Epithelial cell of prostate (primary cell): ENCODE data around the gene SYT1.

Experiments used
- DNase-seq: peaks from one replicate; pipeline ENCODE4 v3.0.0-alpha.2; 2011; ENCODE audit warnings: low read depth, low spot score
- H3K27ac ChIP-seq: fragments of 450-650 bp; 2 replicates; pipeline ENCODE4 v1.5.1; 2017; ENCODE audit warnings: mild to moderate bottlenecking

SYT1 gene

DNA sequence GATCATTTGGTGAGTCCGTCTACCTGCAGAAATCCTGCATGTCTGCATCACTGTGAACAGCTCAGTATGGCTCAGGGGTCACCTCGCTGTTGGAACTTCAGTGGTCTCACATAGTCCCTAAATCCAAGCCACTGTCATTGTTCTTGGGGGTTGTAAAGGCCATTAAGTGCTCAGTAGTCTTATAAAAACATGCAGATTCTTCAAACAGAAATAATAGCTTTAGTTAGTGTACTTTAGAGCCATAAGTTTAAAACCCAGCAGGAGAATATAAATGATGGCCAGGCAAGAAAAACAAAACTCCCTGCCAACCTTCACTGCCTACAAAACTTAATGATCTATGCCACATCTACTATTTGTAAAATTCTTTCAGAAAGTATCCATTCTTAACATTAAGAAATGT is 396.3 kb downstream of the SYT1 start:
- no peak for DNase-seq
- no peak overlapping the region for H3K27ac ChIP-seq

DNA sequence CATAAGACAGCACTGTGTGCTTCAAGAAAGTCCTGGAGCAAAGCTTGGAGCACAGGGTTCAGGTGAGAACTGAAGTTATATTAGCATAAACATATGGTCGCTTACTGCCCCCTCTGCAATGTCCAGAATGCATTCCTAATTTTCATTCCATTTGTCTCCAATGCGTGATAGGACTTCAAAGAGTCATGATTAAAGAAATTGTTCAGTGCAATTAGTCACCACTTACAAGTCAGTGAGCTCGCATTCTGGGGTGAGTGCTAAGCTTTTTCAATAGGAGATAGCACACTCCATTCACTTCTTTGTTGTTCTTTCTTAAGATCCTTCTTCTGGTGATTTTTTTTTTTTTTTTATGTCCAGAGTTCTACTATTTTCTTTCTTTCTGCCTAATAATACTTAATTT is 398.4 kb downstream of the SYT1 start:
- DNase-seq = no peak
- no peak overlapping the region for H3K27ac ChIP-seq

DNA sequence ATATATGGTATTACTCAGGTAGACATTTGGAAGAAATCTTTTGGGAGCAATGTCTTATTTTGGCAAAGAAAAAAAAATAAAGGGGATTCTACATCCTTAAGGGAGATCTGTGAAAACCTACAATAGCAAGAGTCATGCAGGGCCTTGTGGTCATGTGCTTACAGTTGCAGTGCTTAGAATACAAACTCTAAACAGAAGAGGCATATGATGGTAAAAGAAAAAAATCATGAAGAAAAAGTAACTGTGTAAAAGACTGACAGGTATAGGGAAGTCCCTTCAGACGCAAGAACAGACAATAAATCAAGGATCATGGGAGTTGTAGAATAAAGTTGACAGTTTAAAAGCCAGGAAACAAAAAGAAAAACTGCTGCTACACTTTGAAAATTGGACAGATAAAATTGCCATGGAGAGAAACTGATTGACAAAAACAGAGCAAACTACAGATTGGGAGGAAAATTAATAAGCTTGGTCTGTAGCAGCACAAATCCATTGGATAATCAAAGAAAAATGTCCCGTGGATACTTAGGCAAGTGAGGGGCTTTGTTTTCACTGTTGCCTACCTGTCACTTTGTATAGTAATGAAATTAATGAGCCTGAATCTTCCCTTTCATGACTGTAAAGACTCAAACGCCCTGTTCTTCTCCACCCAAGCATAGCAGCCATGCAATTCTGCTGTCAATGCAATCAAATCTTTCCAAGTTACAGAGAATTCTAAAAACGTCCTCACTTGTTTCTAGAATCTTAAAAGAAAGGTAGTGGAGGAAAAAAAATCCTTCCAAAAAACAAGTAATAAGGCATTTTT is 402.0 kb downstream of the SYT1 start:
- DNase-seq = no peak
- H3K27ac ChIP-seq = no peak overlapping the region

DNA sequence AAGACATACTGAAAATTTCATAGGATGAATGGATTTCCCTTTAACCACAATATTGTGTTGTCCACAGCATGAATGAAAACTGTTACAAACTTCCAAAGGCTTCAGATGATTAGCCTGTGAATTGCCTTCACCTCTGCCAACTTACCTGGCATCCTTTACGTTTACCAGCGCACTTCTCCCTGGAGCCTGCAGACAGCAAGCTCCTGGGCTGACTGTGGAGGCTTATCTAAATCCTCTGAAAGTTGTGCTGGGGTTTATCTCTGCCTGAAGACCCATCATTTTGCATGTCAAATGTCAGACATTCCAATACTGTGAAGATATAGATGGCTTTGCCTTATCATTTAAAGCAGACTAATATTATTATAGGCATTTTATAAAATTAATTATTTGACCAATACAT is 403.0 kb downstream of the SYT1 start:
- no peak for DNase-seq
- no peak overlapping the region for H3K27ac ChIP-seq

DNA sequence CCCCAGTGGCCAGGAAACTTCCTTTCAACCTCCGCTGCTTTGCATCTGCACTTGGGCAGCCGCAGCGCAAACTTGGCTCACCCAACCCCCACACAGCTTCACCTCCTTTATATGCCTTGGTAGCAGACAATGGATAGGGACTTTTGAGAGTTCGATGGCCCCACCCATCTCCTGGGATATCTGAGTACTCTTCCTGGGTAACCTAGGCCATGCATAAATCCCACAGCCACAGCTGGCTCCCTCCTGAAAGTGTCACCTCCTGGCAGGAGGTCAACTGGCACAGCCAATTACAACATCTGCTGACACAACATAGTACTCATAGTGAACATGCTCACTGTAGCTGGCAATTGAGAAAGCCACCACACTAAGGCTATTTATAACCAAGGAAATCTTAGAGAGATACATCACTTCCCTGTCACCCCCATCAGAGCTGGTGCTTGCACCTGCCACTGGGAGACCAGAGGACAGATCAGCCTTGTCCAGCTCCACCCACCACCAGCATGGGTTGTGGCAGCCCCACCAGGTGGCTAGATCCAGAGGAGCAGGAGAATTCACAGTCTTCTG is 410.0 kb downstream of the SYT1 start:
- no peak for DNase-seq

DNA sequence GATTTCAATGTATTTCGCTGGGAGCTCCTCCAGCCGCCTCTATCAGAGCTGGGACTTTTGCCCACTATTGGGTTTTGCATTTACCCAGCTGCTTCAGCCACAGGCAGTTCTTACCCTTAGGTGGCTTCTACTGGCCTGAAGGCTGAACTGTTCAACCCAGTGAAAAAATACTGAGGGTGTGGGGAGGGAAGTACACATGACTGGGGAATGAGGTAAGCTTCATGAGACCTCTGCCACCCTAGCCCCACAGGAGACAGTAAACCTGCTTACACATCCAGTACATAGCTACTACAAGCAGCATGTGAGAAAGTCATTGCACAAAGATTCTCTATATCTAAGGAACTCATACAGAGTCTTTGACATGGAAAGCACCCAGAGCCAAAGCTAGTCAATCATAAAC is 411.1 kb downstream of the SYT1 start:
- DNase-seq = no peak

More for the DNA sequence above, 410.0 kb downstream of the SYT1 start:
- H3K27ac ChIP-seq = no peak overlapping the region

DNA sequence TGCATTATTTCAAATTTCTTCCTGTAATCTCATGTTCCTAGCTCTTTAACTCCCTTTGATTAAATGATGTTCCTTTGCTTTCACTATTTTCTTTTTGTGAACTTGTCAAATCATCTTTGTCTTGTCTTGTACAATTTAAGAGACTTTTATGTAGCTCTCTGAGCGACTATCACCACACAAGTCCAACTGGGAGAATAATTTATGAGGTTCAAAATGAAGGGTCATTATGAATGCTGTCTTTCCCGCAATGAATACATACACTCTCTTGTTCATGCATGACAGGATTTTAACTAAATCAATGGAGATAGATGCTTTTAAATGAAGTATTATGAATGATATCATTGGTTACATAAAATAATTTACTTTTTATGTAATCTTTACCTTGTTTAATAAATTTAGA is 418.8 kb downstream of the SYT1 start:
- DNase-seq = no peak
- H3K27ac ChIP-seq = no peak overlapping the region

More for the DNA sequence above, 411.1 kb downstream of the SYT1 start:
- no peak overlapping the region for H3K27ac ChIP-seq

DNA sequence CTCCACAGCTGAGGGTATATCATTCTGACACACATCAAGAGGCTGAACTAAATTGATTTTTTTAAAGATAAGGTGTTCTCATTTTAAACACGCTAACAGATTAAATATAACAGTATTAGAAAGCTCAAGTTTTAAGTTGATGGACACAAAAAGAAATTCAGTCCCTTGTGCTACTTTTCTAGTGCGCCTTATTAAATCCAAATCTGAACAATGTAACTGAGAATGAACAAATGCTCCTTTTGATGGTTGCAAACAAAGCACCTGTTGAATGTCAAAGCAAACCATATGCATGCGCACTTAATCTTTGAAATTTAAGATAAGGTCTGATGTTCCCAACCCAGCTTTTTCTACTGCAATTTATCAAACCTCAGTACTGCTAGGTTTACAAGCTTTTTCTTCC is 424.3 kb downstream of the SYT1 start:
- H3K27ac ChIP-seq = no peak overlapping the region
- DNase-seq = no peak

DNA sequence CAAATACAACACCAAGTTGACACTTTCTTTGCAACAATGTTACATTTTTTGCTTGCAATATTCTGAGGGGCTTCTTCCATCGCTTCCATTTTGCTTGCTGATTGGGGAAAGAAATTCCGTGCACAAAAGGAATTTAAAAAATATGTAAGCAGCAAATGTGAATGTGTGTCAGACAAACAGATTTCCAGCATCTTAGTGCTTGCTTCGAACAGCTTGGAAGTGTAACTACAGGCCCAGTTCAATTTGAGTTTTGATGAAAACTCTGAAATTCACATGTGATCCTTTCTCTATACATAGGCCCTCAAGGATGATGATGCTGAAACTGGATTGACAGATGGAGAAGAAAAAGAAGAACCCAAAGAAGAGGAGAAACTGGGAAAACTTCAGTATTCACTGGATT is 427.1 kb downstream of the SYT1 start:
- no peak overlapping the region for H3K27ac ChIP-seq
- DNase-seq = no peak

DNA sequence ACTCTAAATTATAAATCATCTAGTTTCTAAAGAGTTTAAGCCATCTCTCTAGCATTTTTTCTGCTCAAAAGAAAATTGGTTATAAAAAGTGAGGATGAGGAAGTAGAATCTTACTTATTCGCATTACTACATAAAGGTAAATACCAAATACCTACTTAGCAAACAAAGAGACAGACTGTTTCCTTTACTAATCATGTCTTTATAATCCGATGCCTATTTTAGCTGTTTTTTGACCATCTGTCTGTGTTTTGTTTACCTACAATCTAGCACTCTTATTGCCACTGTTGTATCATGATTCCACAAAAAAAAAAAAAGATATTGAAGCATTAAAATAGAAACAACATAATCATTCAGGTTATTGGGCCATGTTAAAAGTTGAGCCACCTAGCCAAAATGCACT is 430.0 kb downstream of the SYT1 start:
- H3K27ac ChIP-seq = no peak overlapping the region
- no peak for DNase-seq

DNA sequence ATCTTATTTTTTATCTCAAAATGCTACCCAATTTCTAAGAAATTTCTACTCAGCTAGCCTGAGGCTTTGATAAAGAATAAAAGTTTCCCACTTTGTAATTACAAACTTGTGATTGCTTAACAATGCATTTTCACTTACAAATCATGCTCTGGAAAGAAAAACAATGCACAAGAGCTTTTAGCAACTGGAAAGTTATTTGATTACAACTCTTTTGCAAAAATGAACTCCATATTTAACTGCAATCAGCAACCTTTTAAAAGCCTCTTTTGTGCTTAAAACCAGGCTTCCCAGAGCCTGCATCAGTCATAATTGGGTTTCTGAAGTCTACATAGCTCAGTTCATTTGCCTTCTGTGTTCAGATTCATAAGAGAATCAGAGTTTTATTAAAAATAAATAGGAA is 431.0 kb downstream of the SYT1 start:
- no peak overlapping the region for H3K27ac ChIP-seq
- no peak for DNase-seq

DNA sequence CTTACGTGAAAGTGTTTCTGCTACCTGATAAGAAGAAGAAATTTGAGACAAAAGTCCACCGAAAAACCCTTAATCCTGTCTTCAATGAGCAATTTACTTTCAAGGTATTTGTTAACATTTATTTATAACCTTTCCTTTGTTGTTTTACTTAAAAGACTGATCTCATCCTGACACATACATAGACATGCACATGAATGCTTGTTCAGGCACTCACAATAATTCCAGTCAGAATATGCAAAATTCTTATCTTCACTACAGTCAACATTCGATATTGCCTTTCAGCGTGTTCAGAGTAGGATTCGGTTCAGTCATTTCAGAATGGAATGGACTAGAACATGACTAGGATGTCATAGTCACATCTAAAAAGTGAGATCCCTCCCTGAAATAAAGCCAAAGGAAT is 431.6 kb downstream of the SYT1 start:
- H3K27ac ChIP-seq = no peak overlapping the region
- no peak for DNase-seq

DNA sequence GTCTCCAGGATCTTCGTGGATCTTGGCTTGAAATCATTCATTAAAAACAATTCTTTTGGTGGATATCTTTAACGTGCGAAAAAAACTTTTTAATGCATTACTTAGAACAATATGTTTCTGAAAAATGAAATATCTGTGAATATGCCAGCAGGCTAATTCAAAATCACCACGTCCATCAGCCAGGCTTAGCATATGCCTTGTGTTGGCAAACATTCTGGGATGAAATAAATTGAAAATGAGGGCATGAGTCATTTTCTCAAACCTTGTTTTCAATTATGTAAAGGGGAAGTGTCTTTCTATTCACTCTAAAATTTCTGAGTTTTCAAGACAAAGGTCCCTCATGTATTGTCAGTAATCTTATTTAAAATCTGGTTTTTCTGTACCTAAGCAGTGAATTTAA is 432.3 kb downstream of the SYT1 start:
- H3K27ac ChIP-seq = no peak overlapping the region
- DNase-seq = no peak

DNA sequence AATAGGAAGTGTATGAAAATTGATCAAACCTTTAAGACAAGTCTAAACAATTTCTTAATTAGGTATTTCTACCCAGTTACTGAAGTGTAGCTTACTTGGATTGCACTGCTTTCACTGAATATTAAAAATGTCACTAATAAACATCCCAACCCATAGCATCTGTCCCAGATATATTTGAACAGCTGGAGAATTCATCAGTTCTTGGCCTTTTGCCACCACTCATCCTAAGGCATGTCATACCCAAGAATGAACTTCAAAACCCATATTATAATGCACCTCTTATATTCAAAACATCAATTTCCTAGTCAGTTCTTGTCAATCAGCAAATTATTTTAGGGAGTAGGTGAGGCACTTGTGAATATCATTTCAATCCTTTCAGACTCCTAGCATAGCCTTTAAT is 433.9 kb downstream of the SYT1 start:
- DNase-seq = no peak
- no peak overlapping the region for H3K27ac ChIP-seq

DNA sequence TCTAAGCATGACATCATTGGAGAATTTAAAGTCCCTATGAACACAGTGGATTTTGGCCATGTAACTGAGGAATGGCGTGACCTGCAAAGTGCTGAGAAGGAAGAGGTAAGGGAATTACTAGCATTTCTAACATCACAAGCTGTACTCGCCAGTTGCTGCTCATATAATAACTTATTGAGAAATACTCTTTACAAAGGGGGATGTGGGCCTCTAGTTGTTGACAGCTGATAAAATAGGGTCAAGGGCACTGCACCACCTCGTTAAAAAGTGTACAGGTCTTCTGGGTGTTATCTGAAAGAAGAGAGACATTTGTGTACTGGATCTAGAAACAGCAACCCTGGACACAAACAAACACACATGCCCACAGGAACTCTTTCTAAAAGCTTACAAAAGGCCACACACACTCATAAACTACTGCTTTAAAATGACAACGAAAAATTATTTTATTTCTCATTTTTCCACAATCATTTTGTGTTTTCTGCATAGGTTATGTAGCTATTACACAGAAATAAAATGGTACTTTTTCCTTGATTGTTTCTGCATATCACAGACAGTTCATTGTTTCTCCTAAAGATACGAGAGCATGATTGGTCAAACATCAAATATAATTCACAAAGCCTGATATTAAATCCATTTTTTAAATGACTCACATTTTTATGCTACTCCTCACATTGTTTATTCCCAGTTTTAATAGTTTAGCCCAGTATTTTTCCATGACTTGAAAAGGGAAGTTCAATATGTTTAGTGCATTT is 435.0 kb downstream of the SYT1 start:
- H3K27ac ChIP-seq = no peak overlapping the region
- no peak for DNase-seq

DNA sequence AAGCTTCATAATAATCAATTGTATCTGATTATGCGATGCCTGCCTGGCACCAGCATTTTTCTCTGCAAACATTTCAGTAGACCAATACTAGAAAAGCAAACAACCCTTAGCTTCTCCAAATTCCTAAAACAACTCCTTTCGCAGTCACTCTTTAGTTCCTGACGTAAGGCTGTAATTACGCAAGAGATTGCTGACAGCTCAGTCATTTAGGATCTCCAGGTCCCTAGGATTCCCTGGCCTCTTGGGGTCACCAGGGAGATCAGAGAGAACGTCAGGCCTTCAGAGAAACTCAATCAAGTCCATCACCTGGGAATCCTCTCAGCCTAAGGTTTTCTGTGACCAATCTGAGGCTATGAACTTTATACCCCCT is 435.6 kb downstream of the SYT1 start:
- no peak for DNase-seq
- H3K27ac ChIP-seq = no peak overlapping the region

DNA sequence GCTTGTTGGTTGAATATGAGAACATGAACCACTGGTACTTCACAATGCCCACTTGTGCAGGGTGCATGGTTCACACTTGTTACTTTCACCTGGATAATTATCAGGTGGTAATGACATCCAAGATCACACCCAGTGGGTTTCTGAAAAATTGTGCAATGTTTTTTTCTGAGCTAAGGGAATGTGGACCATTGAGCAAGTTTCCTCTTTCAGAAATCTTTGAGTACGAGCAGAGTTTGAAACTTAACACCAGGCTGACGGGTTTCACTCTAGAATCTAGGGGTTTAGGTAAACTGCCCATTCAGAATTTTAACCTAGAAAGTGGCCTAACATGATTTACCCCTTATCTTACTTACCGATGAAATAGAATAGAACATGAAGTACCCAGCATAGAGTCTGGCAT is 436.6 kb downstream of the SYT1 start:
- DNase-seq = no peak
- H3K27ac ChIP-seq = no peak overlapping the region

DNA sequence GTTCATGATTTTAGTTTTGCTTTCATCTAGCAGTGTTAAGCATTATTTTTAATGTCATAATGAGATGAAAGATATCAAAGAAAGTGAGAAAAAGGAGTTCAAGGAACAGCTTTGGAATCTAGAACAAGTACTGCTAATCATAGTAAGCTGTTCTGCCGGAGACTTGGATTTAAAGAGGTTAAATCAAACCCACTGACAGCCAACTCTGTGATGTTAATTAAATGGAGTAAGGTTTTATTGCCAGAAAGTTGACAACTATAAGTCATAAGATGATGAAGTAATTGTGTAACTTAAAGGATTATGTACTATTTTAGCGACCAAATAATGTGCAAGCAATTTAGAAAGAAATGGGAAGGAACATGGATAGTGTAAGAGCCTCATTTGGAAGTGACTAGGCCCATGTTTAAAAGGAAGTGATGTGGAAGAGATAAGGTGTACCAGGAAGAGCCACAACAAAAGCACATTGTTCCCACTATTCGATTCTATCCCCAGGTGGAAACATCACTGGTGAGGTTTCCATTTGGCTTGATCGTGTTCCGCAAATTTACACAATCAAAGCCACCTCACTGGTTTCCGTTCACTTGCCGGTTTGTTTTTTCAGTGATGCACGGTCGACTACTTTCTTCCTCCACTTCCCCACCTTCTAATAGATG is 437.7 kb downstream of the SYT1 start:
- DNase-seq = no peak
- H3K27ac ChIP-seq = no peak overlapping the region

DNA sequence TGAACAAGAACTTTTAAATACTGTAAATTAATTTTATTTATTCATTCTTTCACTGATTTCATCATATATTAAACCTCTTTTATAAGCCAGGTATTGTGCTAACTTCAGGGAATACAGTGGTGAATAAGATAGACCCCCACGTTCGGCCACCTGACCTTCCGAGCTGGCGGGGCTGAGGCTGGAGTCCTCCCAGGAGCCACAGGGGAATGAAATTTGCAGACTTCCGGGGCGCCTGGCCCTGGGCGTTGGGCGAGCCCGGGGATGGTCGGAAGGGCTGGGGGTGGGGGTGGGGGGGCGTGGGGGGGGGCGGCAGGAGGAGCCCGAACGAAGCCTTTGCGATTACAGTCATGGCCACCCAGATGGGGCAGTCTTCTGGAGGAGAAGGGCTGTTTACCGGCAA is 442.8 kb downstream of the SYT1 start:
- no peak overlapping the region for H3K27ac ChIP-seq
- no peak for DNase-seq

DNA sequence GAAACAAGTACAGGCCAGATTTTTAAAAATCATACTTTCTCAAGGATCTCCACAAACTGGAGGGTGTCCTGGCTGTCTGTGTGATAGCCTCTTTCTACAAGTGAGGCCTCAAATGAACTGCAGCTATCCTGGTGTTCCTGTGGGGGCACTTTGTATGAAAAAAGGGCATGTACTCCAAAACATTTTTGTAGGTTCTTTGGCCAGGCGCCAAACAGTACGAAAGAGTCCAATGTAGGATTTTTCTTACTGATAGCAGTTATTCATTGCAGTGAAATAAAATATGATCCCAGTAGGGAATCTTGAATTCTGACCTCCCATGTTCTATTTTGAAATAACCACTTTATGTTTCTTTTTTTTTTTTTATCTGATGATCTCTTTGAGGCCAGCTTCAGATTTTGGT is 444.5 kb downstream of the SYT1 start:
- no peak for DNase-seq
- H3K27ac ChIP-seq = no peak overlapping the region

DNA sequence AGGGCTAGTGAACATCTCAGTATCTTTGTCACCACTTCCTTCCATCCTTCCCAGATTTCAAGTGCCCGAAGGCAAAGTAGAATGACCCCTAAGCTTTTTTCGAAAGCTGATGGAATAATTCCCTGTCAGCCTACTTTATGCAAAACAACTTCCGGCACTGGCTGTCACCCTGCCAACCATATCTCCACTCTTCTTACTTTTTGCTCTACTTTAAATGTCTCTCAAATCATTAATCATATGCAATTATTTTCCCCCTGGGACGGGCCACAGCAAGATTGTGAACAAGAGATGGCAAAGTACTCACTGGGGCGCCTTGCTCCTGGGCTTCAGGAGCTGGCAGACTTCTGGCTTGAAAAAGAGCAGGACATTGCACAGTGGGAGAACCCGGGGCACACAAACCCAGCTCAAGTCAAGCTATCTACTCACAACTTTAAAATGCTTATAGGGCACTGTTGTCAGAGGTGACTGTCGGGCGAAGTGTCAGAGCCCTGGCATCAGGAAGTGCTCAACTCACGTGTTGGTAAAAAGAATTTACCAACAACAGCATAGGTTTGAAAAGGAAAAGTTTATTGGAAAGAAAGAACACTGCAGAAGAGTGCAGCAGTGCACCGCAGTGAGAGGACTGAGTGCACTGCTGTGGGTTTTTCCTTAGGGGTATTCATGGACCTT is 452.7 kb downstream of the SYT1 start:
- no peak for DNase-seq
- H3K27ac ChIP-seq = no peak overlapping the region
